Lower lobe of right lung (tissue), 2 donors: ENCODE measurements around the gene CPA1. TPM values are rescaled to one million over a fixed set of nuclear protein-coding genes. Genes with fewer than 3 reads are reported as not detected.

Experiments
- ATAC-seq, 2 donors: fragments of 200-7000 bp; cut with Tn5 transposase; one replicate each; pipeline ENCODE4 v1.9.1; 2020 to 2022; ENCODE audit warnings: mild to moderate bottlenecking in 2 of 2, moderate library complexity in 2 of 2
- DNase-seq: peaks from one replicate; pipeline ENCODE4 v3.0.0-alpha.2; 2020
- H3K27ac ChIP-seq: fragments of 200-600 bp; one replicate; pipeline ENCODE4 v1.8.0; 2022
- H3K27me3 ChIP-seq: fragments of 200-600 bp; one replicate; pipeline ENCODE4 v1.8.0; 2022; ENCODE audit warnings: low read depth
- H3K36me3 ChIP-seq: fragments of 200-600 bp; one replicate; pipeline ENCODE4 v1.8.0; 2022; ENCODE audit warnings: mild to moderate bottlenecking
- H3K4me1 ChIP-seq: fragments of 200-600 bp; one replicate; pipeline ENCODE4 v1.8.0; 2022
- H3K4me3 ChIP-seq: fragments of 200-600 bp; one replicate; pipeline ENCODE4 v1.8.0; 2022; ENCODE audit warnings: mild to moderate bottlenecking
- H3K9me3 ChIP-seq: fragments of 200-600 bp; one replicate; pipeline ENCODE4 v1.8.0; 2022
- intact Hi-C: fragments of 100-400 bp; cut with DNase I; formaldehyde crosslinking; loops from one replicate; pipeline ENCODE4 v1.11.0; 2022
- total RNA-seq: library from RNA; stranded (reverse); fragmentation: NEBNext Ultra II Directional; extraction: Animal tissue kit (Norgen Biotek cat#: 25700); gene quantifications from one replicate; pipeline ENCODE4 v1.2.1, GENCODE V29; 2021
- TF ChIP-seq, protein P1 (sequence below): fragments of 200-600 bp; IDR thresholded peaks from one replicate; pipeline ENCODE4 v1.8.0; 2022; ENCODE audit warnings: antibody characterized with exemption, mild to moderate bottlenecking
- donor health status: DM: no; HTN: yes; CAD: no; lungs with severe emphysema.

CPA1 gene
- total RNA-seq, 1 donor from 2014 or later = 0.30 TPM

DNA sequence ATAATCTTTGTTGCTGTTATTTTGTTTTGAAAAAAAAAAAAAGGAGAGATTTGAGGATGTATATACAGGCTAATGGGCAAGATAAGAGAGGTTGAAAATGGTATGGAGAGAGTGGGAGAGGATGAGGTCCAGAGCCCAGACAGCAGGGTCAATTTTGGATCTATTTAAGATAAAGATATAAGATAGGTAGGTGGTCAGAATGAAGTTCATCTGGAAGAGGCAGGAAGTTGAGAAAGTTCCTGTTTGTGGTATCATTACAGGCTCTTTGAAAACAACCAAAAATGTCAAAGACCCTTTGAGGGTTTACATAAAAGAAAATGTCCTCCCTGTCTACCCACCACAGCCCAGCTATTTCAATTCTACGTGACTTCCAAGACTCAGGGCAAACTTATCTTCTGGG lies 53.0 kb downstream of the CPA1 start:
- no peak for DNase-seq
- H3K9me3 ChIP-seq = no peaks in the 10 kb centered on the region
- no peaks in the 10 kb centered on the region for H3K36me3 ChIP-seq
- H3K27ac ChIP-seq = no peak overlapping the region
- peaks cover 27% of the 10 kb centered on the region for H3K4me1 ChIP-seq
- H3K27me3 ChIP-seq = no peaks in the 10 kb centered on the region
- TF ChIP-seq, protein P1, sequence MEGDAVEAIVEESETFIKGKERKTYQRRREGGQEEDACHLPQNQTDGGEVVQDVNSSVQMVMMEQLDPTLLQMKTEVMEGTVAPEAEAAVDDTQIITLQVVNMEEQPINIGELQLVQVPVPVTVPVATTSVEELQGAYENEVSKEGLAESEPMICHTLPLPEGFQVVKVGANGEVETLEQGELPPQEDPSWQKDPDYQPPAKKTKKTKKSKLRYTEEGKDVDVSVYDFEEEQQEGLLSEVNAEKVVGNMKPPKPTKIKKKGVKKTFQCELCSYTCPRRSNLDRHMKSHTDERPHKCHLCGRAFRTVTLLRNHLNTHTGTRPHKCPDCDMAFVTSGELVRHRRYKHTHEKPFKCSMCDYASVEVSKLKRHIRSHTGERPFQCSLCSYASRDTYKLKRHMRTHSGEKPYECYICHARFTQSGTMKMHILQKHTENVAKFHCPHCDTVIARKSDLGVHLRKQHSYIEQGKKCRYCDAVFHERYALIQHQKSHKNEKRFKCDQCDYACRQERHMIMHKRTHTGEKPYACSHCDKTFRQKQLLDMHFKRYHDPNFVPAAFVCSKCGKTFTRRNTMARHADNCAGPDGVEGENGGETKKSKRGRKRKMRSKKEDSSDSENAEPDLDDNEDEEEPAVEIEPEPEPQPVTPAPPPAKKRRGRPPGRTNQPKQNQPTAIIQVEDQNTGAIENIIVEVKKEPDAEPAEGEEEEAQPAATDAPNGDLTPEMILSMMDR = no peak
- intact Hi-C loops = no loop called here
- ATAC-seq = no peak
- H3K4me3 ChIP-seq = no peak overlapping the region

DNA sequence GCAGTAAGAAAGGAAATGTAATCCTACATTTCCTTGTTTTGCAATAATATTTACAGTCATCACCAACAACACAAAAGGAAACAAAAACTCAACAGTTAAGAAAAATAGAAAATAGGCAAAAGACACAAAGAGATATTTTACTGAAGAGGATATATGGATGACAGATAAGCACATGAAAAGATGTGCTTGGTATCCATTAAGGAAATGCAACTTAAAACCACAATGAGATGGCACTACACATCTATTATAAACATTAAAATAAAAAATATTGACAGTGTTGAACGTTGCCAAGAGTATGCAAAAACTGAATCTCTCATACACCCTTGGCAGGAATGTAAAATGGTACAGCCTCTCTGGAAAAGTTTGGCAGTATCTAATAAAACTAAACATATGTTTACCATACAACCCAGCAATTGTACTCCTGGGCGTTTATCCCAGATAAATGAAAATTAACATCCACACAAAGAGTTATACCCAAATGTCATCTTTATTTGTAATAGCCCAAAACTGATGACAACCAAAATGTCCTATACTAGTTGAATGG lies 55.1 kb downstream of the CPA1 start:
- no peak for DNase-seq

DNA sequence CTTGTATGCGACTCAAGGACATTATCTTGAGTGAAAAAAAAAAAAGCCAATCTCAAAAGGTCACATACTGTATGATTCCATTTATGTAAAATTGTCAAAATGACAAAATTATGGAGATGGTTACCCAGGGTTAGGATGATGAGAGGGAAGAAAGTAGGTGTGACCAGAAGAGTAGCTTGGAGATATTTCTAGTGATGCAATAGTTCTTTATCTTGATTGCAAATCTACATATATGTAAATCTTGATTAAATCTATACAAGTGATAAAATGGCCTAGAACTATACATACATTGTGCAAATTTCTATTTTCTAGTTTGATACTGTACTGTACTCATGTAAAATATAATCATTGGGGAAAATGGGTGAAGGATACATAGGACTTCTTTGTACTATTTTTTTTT lies 56.0 kb downstream of the CPA1 start:
- TF ChIP-seq, protein P1 = no peak
- Histone ChIP-seq H3K4me1 (peaks cover 25% of the 10 kb centered on the region), H3K27ac (no peak overlapping the region), H3K4me3 (no peak overlapping the region), H3K27me3 (no peaks in the 10 kb centered on the region), H3K9me3 (no peaks in the 10 kb centered on the region), H3K36me3 (no peaks in the 10 kb centered on the region)
- no peak for DNase-seq
- no peak for ATAC-seq
- intact Hi-C loops = no loop called here

More for the DNA sequence above, 55.1 kb downstream of the CPA1 start:
- Histone ChIP-seq H3K4me1 (peaks cover 30% of the 10 kb centered on the region), H3K4me3 (no peak overlapping the region), H3K27me3 (no peaks in the 10 kb centered on the region), H3K36me3 (no peaks in the 10 kb centered on the region), H3K9me3 (no peaks in the 10 kb centered on the region), H3K27ac (no peak overlapping the region)
- TF ChIP-seq, protein P1 = no peak
- ATAC-seq = no peak
- intact Hi-C loops = no loop called here

Other genes starting within 250 kb of the CPA1 start
- gene TMEM209, start 175.1 kb upstream of the CPA1 start, total RNA-seq = 21.7 TPM
- not detected for gene SSMEM1, start 172.6 kb upstream of the CPA1 start, total RNA-seq
- gene CPA2, start 113.6 kb upstream of the CPA1 start, total RNA-seq = not detected
- not detected for gene CPA4, start 87.3 kb upstream of the CPA1 start, total RNA-seq
- gene CPA5, start 35.7 kb upstream of the CPA1 start, total RNA-seq = not detected
- gene CEP41, start 60.5 kb downstream of the CPA1 start, total RNA-seq = 10.0 TPM
- 34.7 TPM for gene MEST, start 111.6 kb downstream of the CPA1 start, total RNA-seq